Measurements from ENCODE around the gene PSMC4.

The PSMC4 gene

GRCh38 chr19:39936622-39937021 is 34.3 kb upstream of the PSMC4 start:
- Histone ChIP-seq H2AFZ (ENCODE audit: low read depth, low read length) (no peak overlapping the region), H3K4me3 (ENCODE audit: low read length) (no peak overlapping the region), H3K79me2 (ENCODE audit: low read length) (no peaks in the 10 kb centered on the region), H3K9ac (ENCODE audit: low read length) (no peak overlapping the region), H3K27me3 (ENCODE audit: low read depth, low read length) (no peaks in the 10 kb centered on the region), H4K20me1 (ENCODE audit: insufficient read depth, low read length) (no peaks in the 10 kb centered on the region), H3K9me3 (ENCODE audit: insufficient read depth, low read length) (peaks cover 15% of the 10 kb centered on the region), H3K27ac (ENCODE audit: low read length) (peak overlapping the region; percentile 33; the same call in 1 of the 2 replicates), H3K36me3 (replicated peaks; ENCODE audit: low read depth, low read length) (peaks cover 12% of the 10 kb centered on the region), H3K4me2 (ENCODE audit: low read length) (peak overlapping the region; percentile 50), H3K4me1 (ENCODE audit: low read length) (peaks cover 41% of the 10 kb centered on the region)
- no peak for TF ChIP-seq CTCF (IDR thresholded peaks at IDR 0.05; ENCODE audit: low read depth, low read length)
- no peak for TF ChIP-seq EZH2phosphoT487 (IDR thresholded peaks at IDR 0.05; ENCODE audit: low read depth)

- Histone ChIP-seq H2AFZ (ENCODE audit: low read depth, low read length) (peak overlapping the region; percentile 49; the same call in 1 of the 2 replicates), H3K4me2 (ENCODE audit: low read length) (peak overlapping the region; percentile 50), H3K4me3 (ENCODE audit: low read length) (no peak overlapping the region)
Measured at GRCh38 chr19:39937094-39937720, 33.8 kb upstream of the PSMC4 start.

GRCh38 chr19:39937787-39938186 is 33.2 kb upstream of the PSMC4 start:
- H3K4me2 ChIP-seq (ENCODE audit: low read length), result no peak overlapping the region
- TF ChIP-seq CTCF (IDR thresholded peaks at IDR 0.05; ENCODE audit: low read depth, low read length), result no peak
- no peak for TF ChIP-seq EZH2phosphoT487 (IDR thresholded peaks at IDR 0.05; ENCODE audit: low read depth)
- H3K79me2 ChIP-seq (ENCODE audit: low read length), result no peaks in the 10 kb centered on the region
- H3K27me3 ChIP-seq (ENCODE audit: low read depth, low read length), result no peaks in the 10 kb centered on the region
- no peak overlapping the region for H3K9ac ChIP-seq (ENCODE audit: low read length)
- no peak overlapping the region for H2AFZ ChIP-seq (ENCODE audit: low read depth, low read length)
- H4K20me1 ChIP-seq (ENCODE audit: insufficient read depth, low read length), result no peaks in the 10 kb centered on the region
- H3K4me3 ChIP-seq (ENCODE audit: low read length), result no peak overlapping the region
- no peak overlapping the region for H3K27ac ChIP-seq (ENCODE audit: low read length)
- peaks cover 50% of the 10 kb centered on the region for H3K4me1 ChIP-seq (ENCODE audit: low read length)
- peaks cover 12% of the 10 kb centered on the region for H3K36me3 ChIP-seq (replicated peaks; ENCODE audit: low read depth, low read length)
- H3K9me3 ChIP-seq (ENCODE audit: insufficient read depth, low read length), result peaks cover 15% of the 10 kb centered on the region

More at GRCh38 chr19:39937094-39937720, 33.8 kb upstream of the PSMC4 start:
- Histone ChIP-seq H4K20me1 (ENCODE audit: insufficient read depth, low read length) (no peaks in the 10 kb centered on the region), H3K4me1 (ENCODE audit: low read length) (peaks cover 45% of the 10 kb centered on the region), H3K27me3 (ENCODE audit: low read depth, low read length) (no peaks in the 10 kb centered on the region), H3K9ac (ENCODE audit: low read length) (peak overlapping the region; percentile 33; the same call in 1 of the 2 replicates), H3K36me3 (replicated peaks; ENCODE audit: low read depth, low read length) (peaks cover 12% of the 10 kb centered on the region), H3K27ac (ENCODE audit: low read length) (peak overlapping the region; percentile 33; the same call in 1 of the 2 replicates), H3K9me3 (ENCODE audit: insufficient read depth, low read length) (peaks cover 15% of the 10 kb centered on the region), H3K79me2 (ENCODE audit: low read length) (no peaks in the 10 kb centered on the region)
- no peak for TF ChIP-seq EZH2phosphoT487 (IDR thresholded peaks at IDR 0.05; ENCODE audit: low read depth)
- TF ChIP-seq CTCF (IDR thresholded peaks at IDR 0.05; ENCODE audit: low read depth, low read length), result no peak

GRCh38 chr19:39939556-39939955 is 31.4 kb upstream of the PSMC4 start:
- TF ChIP-seq EZH2phosphoT487 (IDR thresholded peaks at IDR 0.05; ENCODE audit: low read depth) (no peak), CTCF (IDR thresholded peaks at IDR 0.05; ENCODE audit: low read depth, low read length) (no peak)
- no peak overlapping the region for H3K4me2 ChIP-seq (ENCODE audit: low read length)

More at GRCh38 chr19:39939556-39939955, 31.4 kb upstream of the PSMC4 start:
- Histone ChIP-seq H3K4me3 (ENCODE audit: low read length) (no peak overlapping the region), H3K36me3 (replicated peaks; ENCODE audit: low read depth, low read length) (peaks cover 12% of the 10 kb centered on the region), H4K20me1 (ENCODE audit: insufficient read depth, low read length) (no peaks in the 10 kb centered on the region), H3K27me3 (ENCODE audit: low read depth, low read length) (no peaks in the 10 kb centered on the region), H3K9me3 (ENCODE audit: insufficient read depth, low read length) (peaks cover 15% of the 10 kb centered on the region), H3K27ac (ENCODE audit: low read length) (no peak overlapping the region), H3K79me2 (ENCODE audit: low read length) (no peaks in the 10 kb centered on the region), H2AFZ (ENCODE audit: low read depth, low read length) (no peak overlapping the region), H3K4me1 (ENCODE audit: low read length) (peaks cover 68% of the 10 kb centered on the region), H3K9ac (ENCODE audit: low read length) (no peak overlapping the region)
